HepG2 (cell line): ENCODE data around the gene LRTM2. TPM values are rescaled to one million over a fixed set of nuclear protein-coding genes. Genes with fewer than 3 reads are reported as not detected.

Experiments used
- IKZF4 ChIP-seq: sonication (generic); formaldehyde crosslinking; IDR thresholded peaks from 2 replicates; pipeline ENCODE4 v1.5.1; 2020; ENCODE audit warnings: borderline replicate concordance, mild to moderate bottlenecking, low read depth, missing genetic modification reagents; ENCODE audit errors: not compliant biosample characterization
- KDM3A ChIP-seq: IDR thresholded peaks from 2 replicates; pipeline ENCODE4 v1.6.1; 2018; ENCODE audit warnings: low read depth, missing compliant biosample characterization
- NFE2L1 ChIP-seq: sonication (generic); formaldehyde crosslinking; IDR thresholded peaks from 2 replicates; pipeline ENCODE4 v1.4.0; 2020; ENCODE audit warnings: missing genetic modification reagents, mild to moderate bottlenecking, borderline replicate concordance
- RARA ChIP-seq: IDR thresholded peaks from 2 replicates; pipeline ENCODE4 v1.6.1; 2016; ENCODE audit warnings: missing genetic modification reagents, missing compliant biosample characterization
- ZNF232 ChIP-seq: sonication (generic); formaldehyde crosslinking; IDR thresholded peaks from 2 replicates; pipeline ENCODE4 v1.4.0; 2020; ENCODE audit warnings: missing genetic modification reagents, borderline replicate concordance
- ZNF441 ChIP-seq: sonication (generic); formaldehyde crosslinking; IDR thresholded peaks from 2 replicates; pipeline ENCODE4 v1.7.0; 2021; ENCODE audit warnings: missing genetic modification reagents, borderline replicate concordance
- ZNF547 ChIP-seq: sonication (generic); formaldehyde crosslinking; IDR thresholded peaks from 2 replicates; pipeline ENCODE4 v1.5.1; 2020; ENCODE audit warnings: mild to moderate bottlenecking, missing genetic modification reagents
- ZNF563 ChIP-seq: sonication (generic); formaldehyde crosslinking; IDR thresholded peaks from 2 replicates; pipeline ENCODE4 v1.8.0; 2022; ENCODE audit warnings: mild to moderate bottlenecking, moderate library complexity, missing genetic modification reagents
- ZNF724P ChIP-seq: sonication (generic); formaldehyde crosslinking; IDR thresholded peaks from 2 replicates; pipeline ENCODE4 v1.8.0; 2022; ENCODE audit warnings: missing genetic modification reagents, borderline replicate concordance
- polyA plus RNA-seq, 8 experiments: library from polyadenylated mRNA; depleted of rRNA in 3 of 8; stranded (reverse) in 7 of 8; unstranded in 1 of 8; fragments of >200 nt; fragmentation: Illumina TruSeq in 4 of 8; extraction: Trizol in 4 of 8; gene quantifications; 2 replicates each; pipeline versions ENCODE4 v1.2.1 to v1.2.3, GENCODE V29; 2011 to 2016; ENCODE audit warnings: low read depth in 4 of 8, missing spikeins in 1 of 8, mixed read lengths in 1 of 8; ENCODE audit not compliant: insufficient read depth in 1 of 8
- total RNA-seq, 5 experiments: library from RNA; depleted of rRNA; stranded (reverse); fragments of >200 nt; fragmentation: Illumina TruSeq; extraction: Trizol; gene quantifications; 2 replicates each; pipeline ENCODE4 v1.2.3, GENCODE V29; 2016; ENCODE audit warnings: low read depth in 1 of 5
- TF ChIP-seq, protein P1 (sequence below): sonication (generic); formaldehyde crosslinking; IDR thresholded peaks from 2 replicates; pipeline ENCODE4 v1.5.1; 2020; ENCODE audit warnings: mild to moderate bottlenecking, missing genetic modification reagents, moderate library complexity
- TF ChIP-seq, protein P2 (sequence below), 2 experiments: fragments of 450-650 bp in 1 of 2; sonication (generic) in 1 of 2; formaldehyde crosslinking in 1 of 2; IDR thresholded peaks; 2 replicates each; pipeline versions ENCODE4 v1.6.1 to v1.8.0; 2016 to 2022; ENCODE audit warnings: antibody characterized with exemption in 1 of 2, mild to moderate bottlenecking in 1 of 2, missing genetic modification reagents in 1 of 2
- TF ChIP-seq, protein P3 (sequence below): sonication (generic); formaldehyde crosslinking; IDR thresholded peaks from 2 replicates; pipeline ENCODE4 v1.4.0; 2020; ENCODE audit warnings: mild to moderate bottlenecking, missing genetic modification reagents, borderline replicate concordance

The LRTM2 gene
- total and polyA plus RNA-seq, 2 of the 13 experiments (the other 11 are each of a cell fraction or from before 2014, with no cell fraction given), result 0.09 TPM; not detected in 1

DNA sequence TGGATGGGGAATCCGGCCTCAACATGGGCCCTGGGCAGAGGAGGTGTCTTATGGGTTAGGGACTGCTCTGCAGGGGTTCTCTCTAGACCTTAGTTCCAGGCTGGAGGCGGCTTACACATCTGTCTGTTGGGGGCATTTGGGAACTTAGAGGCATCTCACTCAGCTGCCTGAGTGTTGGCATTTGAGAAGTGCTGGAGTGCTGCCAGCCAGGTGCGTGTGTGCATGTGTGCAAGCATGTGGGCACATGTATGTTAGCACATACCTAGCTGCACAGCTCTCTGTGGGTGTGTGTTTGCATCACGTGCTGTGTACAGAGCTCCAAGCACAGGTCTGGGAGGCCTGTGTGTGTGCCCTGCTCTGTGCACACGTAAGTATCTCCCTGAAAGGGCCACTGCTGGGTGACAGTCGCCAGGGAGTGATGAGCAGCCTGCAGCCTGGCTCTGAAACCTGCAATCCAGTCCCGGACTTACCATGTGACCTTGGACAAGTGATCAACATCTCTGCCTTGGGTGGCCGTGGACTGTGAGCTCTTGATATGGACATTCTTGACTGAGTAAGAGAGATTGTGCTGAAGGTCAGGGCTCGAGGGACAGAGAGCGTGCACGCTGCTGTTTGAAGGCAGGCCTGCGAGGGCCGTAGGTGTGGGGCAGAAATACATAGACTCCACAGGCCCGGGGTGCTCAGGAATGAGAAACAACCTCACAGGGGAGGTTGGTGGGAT, 5.2 kb downstream of the LRTM2 start (continued):
- TF ChIP-seq IKZF4 (CRISPR knock-in tag) (peak; percentile 34), ZNF563 (0 out of 2 replicates have a peak, but pooled peaks have one; percentile 22), NFE2L1 (CRISPR knock-in tag) (no peak), ZNF724P (0 out of 2 replicates have a peak, but pooled peaks have one; percentile 61), ZNF441 (CRISPR knock-in tag) (0 out of 2 replicates have a peak, but pooled peaks have one; percentile 42), RARA (CRISPR knock-in tag) (peak; percentile 54; the same call in 1 of the 2 replicates), KDM3A (CRISPR knock-in tag) (0 out of 2 replicates have a peak, but pooled peaks have one; percentile 38), ZNF232 (CRISPR knock-in tag) (0 out of 2 replicates have a peak, but pooled peaks have one; percentile 16), ZNF547 (CRISPR knock-in tag) (0 out of 2 replicates have a peak, but pooled peaks have one; percentile 70)
- TF ChIP-seq, protein P1, sequence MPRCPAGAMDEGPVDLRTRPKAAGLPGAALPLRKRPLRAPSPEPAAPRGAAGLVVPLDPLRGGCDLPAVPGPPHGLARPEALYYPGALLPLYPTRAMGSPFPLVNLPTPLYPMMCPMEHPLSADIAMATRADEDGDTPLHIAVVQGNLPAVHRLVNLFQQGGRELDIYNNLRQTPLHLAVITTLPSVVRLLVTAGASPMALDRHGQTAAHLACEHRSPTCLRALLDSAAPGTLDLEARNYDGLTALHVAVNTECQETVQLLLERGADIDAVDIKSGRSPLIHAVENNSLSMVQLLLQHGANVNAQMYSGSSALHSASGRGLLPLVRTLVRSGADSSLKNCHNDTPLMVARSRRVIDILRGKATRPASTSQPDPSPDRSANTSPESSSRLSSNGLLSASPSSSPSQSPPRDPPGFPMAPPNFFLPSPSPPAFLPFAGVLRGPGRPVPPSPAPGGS (CRISPR knock-in tag), result 0 out of 2 replicates have a peak, but pooled peaks have one; percentile 24
- TF ChIP-seq, protein P2, sequence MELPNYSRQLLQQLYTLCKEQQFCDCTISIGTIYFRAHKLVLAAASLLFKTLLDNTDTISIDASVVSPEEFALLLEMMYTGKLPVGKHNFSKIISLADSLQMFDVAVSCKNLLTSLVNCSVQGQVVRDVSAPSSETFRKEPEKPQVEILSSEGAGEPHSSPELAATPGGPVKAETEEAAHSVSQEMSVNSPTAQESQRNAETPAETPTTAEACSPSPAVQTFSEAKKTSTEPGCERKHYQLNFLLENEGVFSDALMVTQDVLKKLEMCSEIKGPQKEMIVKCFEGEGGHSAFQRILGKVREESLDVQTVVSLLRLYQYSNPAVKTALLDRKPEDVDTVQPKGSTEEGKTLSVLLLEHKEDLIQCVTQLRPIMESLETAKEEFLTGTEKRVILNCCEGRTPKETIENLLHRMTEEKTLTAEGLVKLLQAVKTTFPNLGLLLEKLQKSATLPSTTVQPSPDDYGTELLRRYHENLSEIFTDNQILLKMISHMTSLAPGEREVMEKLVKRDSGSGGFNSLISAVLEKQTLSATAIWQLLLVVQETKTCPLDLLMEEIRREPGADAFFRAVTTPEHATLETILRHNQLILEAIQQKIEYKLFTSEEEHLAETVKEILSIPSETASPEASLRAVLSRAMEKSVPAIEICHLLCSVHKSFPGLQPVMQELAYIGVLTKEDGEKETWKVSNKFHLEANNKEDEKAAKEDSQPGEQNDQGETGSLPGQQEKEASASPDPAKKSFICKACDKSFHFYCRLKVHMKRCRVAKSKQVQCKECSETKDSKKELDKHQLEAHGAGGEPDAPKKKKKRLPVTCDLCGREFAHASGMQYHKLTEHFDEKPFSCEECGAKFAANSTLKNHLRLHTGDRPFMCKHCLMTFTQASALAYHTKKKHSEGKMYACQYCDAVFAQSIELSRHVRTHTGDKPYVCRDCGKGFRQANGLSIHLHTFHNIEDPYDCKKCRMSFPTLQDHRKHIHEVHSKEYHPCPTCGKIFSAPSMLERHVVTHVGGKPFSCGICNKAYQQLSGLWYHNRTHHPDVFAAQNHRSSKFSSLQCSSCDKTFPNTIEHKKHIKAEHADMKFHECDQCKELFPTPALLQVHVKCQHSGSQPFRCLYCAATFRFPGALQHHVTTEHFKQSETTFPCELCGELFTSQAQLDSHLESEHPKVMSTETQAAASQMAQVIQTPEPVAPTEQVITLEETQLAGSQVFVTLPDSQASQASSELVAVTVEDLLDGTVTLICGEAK (IDR thresholded peaks at IDR 0.05), result no peak
- TF ChIP-seq, protein P2 (CRISPR knock-in tag; IDR thresholded peaks at IDR 0.05), result peak; percentile 53
- TF ChIP-seq, protein P3, sequence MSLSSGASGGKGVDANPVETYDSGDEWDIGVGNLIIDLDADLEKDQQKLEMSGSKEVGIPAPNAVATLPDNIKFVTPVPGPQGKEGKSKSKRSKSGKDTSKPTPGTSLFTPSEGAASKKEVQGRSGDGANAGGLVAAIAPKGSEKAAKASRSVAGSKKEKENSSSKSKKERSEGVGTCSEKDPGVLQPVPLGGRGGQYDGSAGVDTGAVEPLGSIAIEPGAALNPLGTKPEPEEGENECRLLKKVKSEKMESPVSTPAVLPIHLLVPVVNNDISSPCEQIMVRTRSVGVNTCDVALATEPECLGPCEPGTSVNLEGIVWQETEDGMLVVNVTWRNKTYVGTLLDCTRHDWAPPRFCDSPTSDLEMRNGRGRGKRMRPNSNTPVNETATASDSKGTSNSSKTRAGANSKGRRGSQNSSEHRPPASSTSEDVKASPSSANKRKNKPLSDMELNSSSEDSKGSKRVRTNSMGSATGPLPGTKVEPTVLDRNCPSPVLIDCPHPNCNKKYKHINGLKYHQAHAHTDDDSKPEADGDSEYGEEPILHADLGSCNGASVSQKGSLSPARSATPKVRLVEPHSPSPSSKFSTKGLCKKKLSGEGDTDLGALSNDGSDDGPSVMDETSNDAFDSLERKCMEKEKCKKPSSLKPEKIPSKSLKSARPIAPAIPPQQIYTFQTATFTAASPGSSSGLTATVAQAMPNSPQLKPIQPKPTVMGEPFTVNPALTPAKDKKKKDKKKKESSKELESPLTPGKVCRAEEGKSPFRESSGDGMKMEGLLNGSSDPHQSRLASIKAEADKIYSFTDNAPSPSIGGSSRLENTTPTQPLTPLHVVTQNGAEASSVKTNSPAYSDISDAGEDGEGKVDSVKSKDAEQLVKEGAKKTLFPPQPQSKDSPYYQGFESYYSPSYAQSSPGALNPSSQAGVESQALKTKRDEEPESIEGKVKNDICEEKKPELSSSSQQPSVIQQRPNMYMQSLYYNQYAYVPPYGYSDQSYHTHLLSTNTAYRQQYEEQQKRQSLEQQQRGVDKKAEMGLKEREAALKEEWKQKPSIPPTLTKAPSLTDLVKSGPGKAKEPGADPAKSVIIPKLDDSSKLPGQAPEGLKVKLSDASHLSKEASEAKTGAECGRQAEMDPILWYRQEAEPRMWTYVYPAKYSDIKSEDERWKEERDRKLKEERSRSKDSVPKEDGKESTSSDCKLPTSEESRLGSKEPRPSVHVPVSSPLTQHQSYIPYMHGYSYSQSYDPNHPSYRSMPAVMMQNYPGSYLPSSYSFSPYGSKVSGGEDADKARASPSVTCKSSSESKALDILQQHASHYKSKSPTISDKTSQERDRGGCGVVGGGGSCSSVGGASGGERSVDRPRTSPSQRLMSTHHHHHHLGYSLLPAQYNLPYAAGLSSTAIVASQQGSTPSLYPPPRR (CRISPR knock-in tag), result peak; percentile 35; the same call in 1 of the 2 replicates
